OCI-LY7 (cell line): ENCODE measurements around the gene DYNLL1. TPM values are rescaled to one million over a fixed set of nuclear protein-coding genes. Genes with fewer than 3 reads are reported as not detected.

Source experiments
- BruUV-seq: library from RNA; stranded (reverse); fragments of 400-500 nt; replicated peaks from 2 replicates; lab custom pipeline; 2021; lab: Mats Ljungman, UMichigan
- CTCF ChIA-PET: fragments of 300-600 bp; sonication (Branson Sonifier 250); formaldehyde crosslinking; loops from one replicate; lab custom pipeline; 2022; ENCODE audit warnings: antibody characterized with exemption; ENCODE audit not compliant: unreplicated experiment; lab: Charles Lee
- POLR2A ChIA-PET: fragments of 300-600 bp; sonication (Branson Sonifier 250); formaldehyde crosslinking; loops from one replicate; lab custom pipeline; 2022; ENCODE audit warnings: antibody characterized with exemption; lab: Charles Lee
- DNase-seq: peaks from one replicate; pipeline ENCODE4 v3.0.0-alpha.2; 2015; ENCODE audit warnings: low spot score
- H2AFZ ChIP-seq: fragments of 200-600 bp; sonication (generic), shearing (Covaris generic); 2 replicates; pipeline ENCODE4 v1.6.1; 2014; ENCODE audit warnings: mild to moderate bottlenecking, antibody characterized with exemption, low read length, moderate library complexity
- H3K27ac ChIP-seq: fragments of 200-600 bp; sonication (generic); 2 replicates; pipeline ENCODE4 v1.5.1; 2014; ENCODE audit warnings: mixed run types, low read depth, mild to moderate bottlenecking, moderate library complexity, low read length, inconsistent platforms; ENCODE audit not compliant: poor library complexity, severe bottlenecking
- H3K36me3 ChIP-seq: fragments of 200-600 bp; sonication (generic); 2 replicates; pipeline ENCODE4 v1.6.1; 2014; ENCODE audit warnings: mild to moderate bottlenecking, antibody characterized with exemption, low read length, moderate library complexity, mixed read lengths; ENCODE audit not compliant: insufficient read depth
- H3K4me1 ChIP-seq: fragments of 200-600 bp; sonication (generic); 2 replicates; pipeline ENCODE4 v1.5.1; 2014; ENCODE audit warnings: mild to moderate bottlenecking, low read length; ENCODE audit not compliant: insufficient read depth, poor library complexity, severe bottlenecking
- H3K4me2 ChIP-seq: fragments of 200-600 bp; sonication (generic); 2 replicates; pipeline ENCODE4 v1.6.1; 2014; ENCODE audit warnings: mild to moderate bottlenecking, low read length
- H3K4me3 ChIP-seq: fragments of 200-600 bp; sonication (generic); 2 replicates; pipeline ENCODE4 v1.5.1; 2014; ENCODE audit warnings: mild to moderate bottlenecking, low read depth, low read length; ENCODE audit not compliant: poor library complexity, severe bottlenecking
- H3K79me2 ChIP-seq: fragments of 200-600 bp; sonication (generic); 2 replicates; pipeline ENCODE4 v1.6.1; 2016; ENCODE audit warnings: low read depth, mild to moderate bottlenecking, low read length, moderate library complexity, mixed read lengths; ENCODE audit not compliant: insufficient read depth
- H3K9me2 ChIP-seq: fragments of 200-600 bp; sonication (generic); 2 replicates; pipeline ENCODE4 v1.6.1; 2016; ENCODE audit warnings: mild to moderate bottlenecking, low read length, mixed read lengths; ENCODE audit not compliant: insufficient read depth
- H3K9me3 ChIP-seq: fragments of 200-600 bp; sonication (generic); 2 replicates; pipeline ENCODE4 v1.6.1; 2014; ENCODE audit warnings: mild to moderate bottlenecking, mixed run types, low read length, mixed read lengths
- H4K20me1 ChIP-seq: fragments of 200-600 bp; sonication (generic); 2 replicates; pipeline ENCODE4 v1.6.1; 2014; ENCODE audit warnings: mild to moderate bottlenecking, antibody characterized with exemption, low read length, moderate library complexity, mixed read lengths; ENCODE audit not compliant: insufficient read depth
- CTCF ChIP-seq: fragments of 200-600 bp; sonication (generic); conservative IDR thresholded peaks from 2 replicates; pipeline ENCODE4 v1.5.1; 2014; ENCODE audit warnings: mild to moderate bottlenecking, antibody characterized with exemption, low read length, moderate library complexity, mixed read lengths
- EZH2phosphoT487 ChIP-seq: fragments of 200-600 bp; sonication (generic); IDR thresholded peaks from 2 replicates; pipeline ENCODE4 v1.6.1; 2018; ENCODE audit warnings: low read depth, borderline replicate concordance, mild to moderate bottlenecking, mixed run types, antibody characterized with exemption, low read length, moderate library complexity, mixed read lengths
- intact Hi-C: fragments of 100-400 bp; cut with micrococcal nuclease; formaldehyde crosslinking; loops from one replicate; pipeline ENCODE4 v1.10.0; 2022; ENCODE audit not compliant: unreplicated experiment
- total RNA-seq, 2 experiments: library from RNA; depleted of rRNA in 1 of 2; stranded (reverse); fragments of >200 nt in 1 of 2; shearing (Covaris generic) in 1 of 2; gene quantifications; 2 replicates each; pipeline ENCODE4 v1.2.3, GENCODE V29; 2014 to 2022

Gene DYNLL1
- total RNA-seq, 2 experiments from 2014 or later = 321 to 400 TPM

- Histone ChIP-seq H3K4me3 (no peak overlapping the region), H3K4me2 (no peak overlapping the region), H3K4me1 (peaks cover 8% of the 10 kb centered on the region), H4K20me1 (no peaks in the 10 kb centered on the region), H3K9me2 (no peaks in the 10 kb centered on the region), H3K36me3 (no peaks in the 10 kb centered on the region), H2AFZ (no peak overlapping the region), H3K27ac (no peak overlapping the region), H3K9me3 (no peaks in the 10 kb centered on the region), H3K79me2 (no peaks in the 10 kb centered on the region)
- no TSS peak for BruUV-seq
- ChIA-PET POLR2A (no interaction called here), CTCF (no interaction called here)
- TF ChIP-seq CTCF (no peak), EZH2phosphoT487 (no peak)
- intact Hi-C loops = no loop called here
- DNase-seq = no peak
These were observed 6.9 kb upstream of the DYNLL1 start for GRCh38 chr12:120489018-120489417.

- ChIA-PET CTCF (no interaction called here), POLR2A (no interaction called here)
- H3K4me3 ChIP-seq = no peak overlapping the region
- no peaks in the 10 kb centered on the region for H3K9me2 ChIP-seq
- H3K36me3 ChIP-seq = no peaks in the 10 kb centered on the region
- H3K79me2 ChIP-seq = peaks cover 9% of the 10 kb centered on the region; the same call in 1 of the 2 replicates
- no peak overlapping the region for H3K4me2 ChIP-seq
- no peaks in the 10 kb centered on the region for H4K20me1 ChIP-seq
- H2AFZ ChIP-seq = no peak overlapping the region
- intact Hi-C loops = no loop called here
- H3K4me1 ChIP-seq = peaks cover 16% of the 10 kb centered on the region
- no peaks in the 10 kb centered on the region for H3K9me3 ChIP-seq
- BruUV-seq = no TSS peak
- DNase-seq = no peak
- TF ChIP-seq CTCF (no peak), EZH2phosphoT487 (no peak)
- H3K27ac ChIP-seq = no peak overlapping the region
These were observed 5.6 kb upstream of the DYNLL1 start for GRCh38 chr12:120490325-120490724.

- no peak for TF ChIP-seq CTCF
- no peak for TF ChIP-seq EZH2phosphoT487
These were observed 4.9 kb upstream of the DYNLL1 start for GRCh38 chr12:120490833-120491512.

More at GRCh38 chr12:120490833-120491512, 4.9 kb upstream of the DYNLL1 start:
- ChIA-PET CTCF (interaction anchor here (0.5 kb wide), 1 partner anchor 260 kb away, joined by 4 read pairs; no protein-coding TSS in a partner anchor), POLR2A (no interaction called here)
- Histone ChIP-seq H3K4me1 (peaks cover 15% of the 10 kb centered on the region), H3K9me3 (no peaks in the 10 kb centered on the region), H3K27ac (no peak overlapping the region), H2AFZ (no peak overlapping the region), H3K79me2 (peaks cover 10% of the 10 kb centered on the region; the same call in 1 of the 2 replicates), H3K9me2 (no peaks in the 10 kb centered on the region), H4K20me1 (no peaks in the 10 kb centered on the region), H3K36me3 (no peaks in the 10 kb centered on the region), H3K4me2 (no peak overlapping the region), H3K4me3 (no peak overlapping the region)
- BruUV-seq = no TSS peak
- intact Hi-C loops = no loop called here
- no peak for DNase-seq
